ENCODE measurements around the gene LDAF1.
"Not testable (repeated sequence)": the region's sequence is repeated elsewhere in the genome, so short reads cannot be mapped to it uniquely, and the experiment has no call there.

LDAF1 gene

GRCh38 chr16:21150375-21151001 is 8.0 kb upstream of the LDAF1 start, which contains the start of gene DNAH3:
TSS of gene DNAH3 (minus strand) at chr16:21150846. CDS start at chr16:21150319, 527 bp downstream.
- Histone ChIP-seq H3K9me3 (ENCODE audit: control insufficient read depth, low read length) (no peaks in the 10 kb centered on the region), H3K27ac (ENCODE audit: low read depth, low read length, severe bottlenecking) (no peak within 1 kb of the TSS), H3K4me1 (ENCODE audit: control insufficient read depth, insufficient read depth, low read length, poor library complexity, severe bottlenecking) (no peaks in the 10 kb centered on the region), H3K36me3 (ENCODE audit: control insufficient read depth, insufficient read depth, low read length) (no peaks in the 10 kb centered on the region), H3K4me3 (ENCODE audit: extremely low read depth, insufficient read depth, low read length, poor library complexity, severe bottlenecking) (no peak within 1 kb of the TSS)
- WGBS, 2 experiments (ENCODE audit: insufficient coverage in 2 of 2), result 85 to 89% methylated on average over 6 to 7 of the region's 8 CpGs

GRCh38 chr16:21152160-21153030 is 6.1 kb upstream of the LDAF1 start:
- H3K4me1 ChIP-seq (ENCODE audit: control insufficient read depth, insufficient read depth, low read length, poor library complexity, severe bottlenecking); H3K9me3 ChIP-seq (ENCODE audit: control insufficient read depth, low read length); H3K36me3 ChIP-seq (ENCODE audit: control insufficient read depth, insufficient read depth, low read length); H3K27ac ChIP-seq (ENCODE audit: low read depth, low read length, severe bottlenecking); H3K4me3 ChIP-seq (ENCODE audit: extremely low read depth, insufficient read depth, low read length, poor library complexity, severe bottlenecking): not testable (repeated sequence)
- 91 to 95% methylated on average over 36 to 42 of the region's 51 CpGs for WGBS, 2 experiments (ENCODE audit: insufficient coverage in 2 of 2)

GRCh38 chr16:21153124-21153729 is 5.2 kb upstream of the LDAF1 start:
- H3K36me3 ChIP-seq (ENCODE audit: control insufficient read depth, insufficient read depth, low read length); H3K27ac ChIP-seq (ENCODE audit: low read depth, low read length, severe bottlenecking); H3K9me3 ChIP-seq (ENCODE audit: control insufficient read depth, low read length); H3K4me3 ChIP-seq (ENCODE audit: extremely low read depth, insufficient read depth, low read length, poor library complexity, severe bottlenecking); H3K4me1 ChIP-seq (ENCODE audit: control insufficient read depth, insufficient read depth, low read length, poor library complexity, severe bottlenecking): not testable (repeated sequence)
- 93 to 97% methylated on average over 7 to 9 of the region's 11 CpGs for WGBS, 2 experiments (ENCODE audit: insufficient coverage in 2 of 2)

GRCh38 chr16:21156011-21156410 is 2.5 kb upstream of the LDAF1 start:
- H3K27ac ChIP-seq (ENCODE audit: low read depth, low read length, severe bottlenecking); H3K9me3 ChIP-seq (ENCODE audit: control insufficient read depth, low read length); H3K4me3 ChIP-seq (ENCODE audit: extremely low read depth, insufficient read depth, low read length, poor library complexity, severe bottlenecking); H3K36me3 ChIP-seq (ENCODE audit: control insufficient read depth, insufficient read depth, low read length): not testable (repeated sequence)
- 100% methylated on average over 1 of the region's 1 CpG; no CpG with 5 or more reads in 1 of the 2 experiments for WGBS, 2 experiments (ENCODE audit: insufficient coverage in 2 of 2)
- H3K4me1 ChIP-seq (ENCODE audit: control insufficient read depth, insufficient read depth, low read length, poor library complexity, severe bottlenecking), result peaks cover 10% of the 10 kb centered on the region

- Histone ChIP-seq H3K27ac (ENCODE audit: low read depth, low read length, severe bottlenecking) (no peak overlapping the region), H3K36me3 (ENCODE audit: control insufficient read depth, insufficient read depth, low read length) (peaks cover 5% of the 10 kb centered on the region), H3K4me1 (ENCODE audit: control insufficient read depth, insufficient read depth, low read length, poor library complexity, severe bottlenecking) (peaks cover 10% of the 10 kb centered on the region), H3K4me3 (ENCODE audit: extremely low read depth, insufficient read depth, low read length, poor library complexity, severe bottlenecking) (no peak overlapping the region), H3K9me3 (ENCODE audit: control insufficient read depth, low read length) (no peaks in the 10 kb centered on the region)
- 65 to 80% methylated on average over 4 to 5 of the region's 6 CpGs for WGBS, 2 experiments (ENCODE audit: insufficient coverage in 2 of 2)
Measured at GRCh38 chr16:21156767-21157467, 1.6 kb upstream of the LDAF1 start.

- peaks cover 10% of the 10 kb centered on the region for H3K4me1 ChIP-seq (ENCODE audit: control insufficient read depth, insufficient read depth, low read length, poor library complexity, severe bottlenecking)
- H3K27ac ChIP-seq (ENCODE audit: low read depth, low read length, severe bottlenecking), result no peak overlapping the region
- 83 to 100% methylated on average over 2 to 4 of the region's 5 CpGs for WGBS, 2 experiments (ENCODE audit: insufficient coverage in 2 of 2)
- no peak overlapping the region for H3K4me3 ChIP-seq (ENCODE audit: extremely low read depth, insufficient read depth, low read length, poor library complexity, severe bottlenecking)
- H3K36me3 ChIP-seq (ENCODE audit: control insufficient read depth, insufficient read depth, low read length), result peaks cover 9% of the 10 kb centered on the region
- no peaks in the 10 kb centered on the region for H3K9me3 ChIP-seq (ENCODE audit: control insufficient read depth, low read length)
Measured at GRCh38 chr16:21157632-21158031, 842 bp upstream of the LDAF1 start.

- no peak overlapping the region for H3K27ac ChIP-seq (ENCODE audit: low read depth, low read length, severe bottlenecking)
- H3K9me3 ChIP-seq (ENCODE audit: control insufficient read depth, low read length), result no peaks in the 10 kb centered on the region
- WGBS, 2 experiments (ENCODE audit: insufficient coverage in 2 of 2), result 2 to 14% methylated on average over 3 to 14 of the region's 27 CpGs
- peak overlapping the region; percentile 88 for H3K4me3 ChIP-seq (ENCODE audit: extremely low read depth, insufficient read depth, low read length, poor library complexity, severe bottlenecking)
- peaks cover 25% of the 10 kb centered on the region for H3K36me3 ChIP-seq (ENCODE audit: control insufficient read depth, insufficient read depth, low read length)
- peaks cover 10% of the 10 kb centered on the region for H3K4me1 ChIP-seq (ENCODE audit: control insufficient read depth, insufficient read depth, low read length, poor library complexity, severe bottlenecking)
Measured at GRCh38 chr16:21159281-21159951, 942 bp downstream of the LDAF1 start.

- Histone ChIP-seq H3K36me3 (ENCODE audit: control insufficient read depth, insufficient read depth, low read length) (peaks cover 33% of the 10 kb centered on the region), H3K4me1 (ENCODE audit: control insufficient read depth, insufficient read depth, low read length, poor library complexity, severe bottlenecking) (peaks cover 10% of the 10 kb centered on the region), H3K4me3 (ENCODE audit: extremely low read depth, insufficient read depth, low read length, poor library complexity, severe bottlenecking) (no peak overlapping the region), H3K9me3 (ENCODE audit: control insufficient read depth, low read length) (no peaks in the 10 kb centered on the region), H3K27ac (ENCODE audit: low read depth, low read length, severe bottlenecking) (no peak overlapping the region)
- WGBS, 2 experiments (ENCODE audit: insufficient coverage in 2 of 2), result 100% methylated on average over 1 of the region's 1 CpG; no CpG with 5 or more reads in 1 of the 2 experiments
Measured at GRCh38 chr16:21160276-21160675, 1.8 kb downstream of the LDAF1 start.

GRCh38 chr16:21161211-21161610 is 2.7 kb downstream of the LDAF1 start:
- peaks cover 41% of the 10 kb centered on the region for H3K36me3 ChIP-seq (ENCODE audit: control insufficient read depth, insufficient read depth, low read length)
- no peak overlapping the region for H3K4me3 ChIP-seq (ENCODE audit: extremely low read depth, insufficient read depth, low read length, poor library complexity, severe bottlenecking)
- H3K27ac ChIP-seq (ENCODE audit: low read depth, low read length, severe bottlenecking), result no peak overlapping the region
- 100% methylated on average over 1 of the region's 2 CpGs for WGBS, 2 experiments (ENCODE audit: insufficient coverage in 2 of 2)
- no peaks in the 10 kb centered on the region for H3K9me3 ChIP-seq (ENCODE audit: control insufficient read depth, low read length)
- peaks cover 10% of the 10 kb centered on the region for H3K4me1 ChIP-seq (ENCODE audit: control insufficient read depth, insufficient read depth, low read length, poor library complexity, severe bottlenecking)

GRCh38 chr16:21162661-21163151 is 4.2 kb downstream of the LDAF1 start:
- no peaks in the 10 kb centered on the region for H3K9me3 ChIP-seq (ENCODE audit: control insufficient read depth, low read length)
- peaks cover 41% of the 10 kb centered on the region for H3K36me3 ChIP-seq (ENCODE audit: control insufficient read depth, insufficient read depth, low read length)
- no peak overlapping the region for H3K27ac ChIP-seq (ENCODE audit: low read depth, low read length, severe bottlenecking)
- H3K4me1 ChIP-seq (ENCODE audit: control insufficient read depth, insufficient read depth, low read length, poor library complexity, severe bottlenecking), result peaks cover 10% of the 10 kb centered on the region
- 87 to 97% methylated on average over 5 of the region's 7 CpGs for WGBS, 2 experiments (ENCODE audit: insufficient coverage in 2 of 2)
- H3K4me3 ChIP-seq (ENCODE audit: extremely low read depth, insufficient read depth, low read length, poor library complexity, severe bottlenecking), result no peak overlapping the region
